Activated T-helper 1 cell treated with anti-CD3 and anti-CD28 coated beads, Interleukin-12 subunit alpha, Interleukin-12 subunit beta, Interleukin-2, Interleukin-4 antibody, amounts not matched to agents 30 ng/mL and 10 ng/mL and 1 ng/mL, durations not matched to agents 14 hours and 24 hours and 36 hours (primary cell): ENCODE results near the gene DSC1. TPM values are rescaled to one million over a fixed set of nuclear protein-coding genes. Genes with fewer than 3 reads are reported as not detected.

Experiments
- DNase-seq: peaks from one replicate; pipeline ENCODE4 v3.0.0; 2021; ENCODE audit warnings: low spot score
- H3K27ac Mint-ChIP-seq: one replicate; pipeline ENCODE4 v1.8.0; 2021; ENCODE audit warnings: mild to moderate bottlenecking, mixed read lengths
- H3K27me3 Mint-ChIP-seq: one replicate; pipeline ENCODE4 v1.8.0; 2022; ENCODE audit warnings: mild to moderate bottlenecking, moderate library complexity, mixed read lengths; ENCODE audit not compliant: insufficient read depth
- H3K36me3 Mint-ChIP-seq: one replicate; pipeline ENCODE4 v1.8.0; 2021; ENCODE audit warnings: low read depth, mixed read lengths
- H3K4me1 Mint-ChIP-seq: one replicate; pipeline ENCODE4 v1.8.0; 2021; ENCODE audit warnings: low read depth, mixed read lengths
- H3K4me3 Mint-ChIP-seq: one replicate; pipeline ENCODE4 v1.8.0; 2021; ENCODE audit warnings: mild to moderate bottlenecking, moderate library complexity, mixed read lengths
- H3K9me3 Mint-ChIP-seq: one replicate; pipeline ENCODE4 v1.8.0; 2021; ENCODE audit warnings: mixed read lengths
- intact Hi-C: fragments of 100-400 bp; cut with micrococcal nuclease; formaldehyde crosslinking; loops from one replicate; pipeline ENCODE4 v1.15.1; 2024
- total RNA-seq: library from RNA; stranded (reverse); gene quantifications from 2 replicates; pipeline ENCODE4 v1.2.3, GENCODE V29; 2022

The DSC1 gene
- total RNA-seq, 1 donor from 2014 or later: not detected

DNA sequence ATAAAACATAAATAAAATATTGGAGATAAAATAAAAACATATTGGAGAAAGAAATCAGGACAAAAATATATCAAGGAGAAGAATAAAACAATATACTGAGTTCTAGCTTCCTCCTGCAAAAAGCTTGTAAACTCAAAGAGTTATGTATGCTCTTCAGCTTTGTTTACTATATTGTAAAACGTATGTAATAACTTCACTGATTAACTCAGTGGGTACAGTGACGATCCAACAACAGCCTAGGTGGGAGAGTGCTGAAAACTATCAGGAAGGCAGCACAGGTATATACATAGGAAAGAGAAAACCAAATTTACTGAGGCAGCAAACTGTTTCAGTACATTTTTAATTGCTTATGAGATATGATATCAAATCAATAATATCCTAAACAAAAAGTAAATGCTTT, 68.8 kb downstream of the DSC1 start:
- intact Hi-C loops: no loop called here
- no peaks in the 10 kb centered on the region for H3K9me3 Mint-ChIP-seq
- H3K27ac Mint-ChIP-seq: no peak overlapping the region
- no peaks in the 10 kb centered on the region for H3K4me1 Mint-ChIP-seq
- H3K36me3 Mint-ChIP-seq: no peaks in the 10 kb centered on the region
- no peak for DNase-seq
- H3K4me3 Mint-ChIP-seq: no peak overlapping the region
- H3K27me3 Mint-ChIP-seq: peaks cover 2% of the 10 kb centered on the region

DNA sequence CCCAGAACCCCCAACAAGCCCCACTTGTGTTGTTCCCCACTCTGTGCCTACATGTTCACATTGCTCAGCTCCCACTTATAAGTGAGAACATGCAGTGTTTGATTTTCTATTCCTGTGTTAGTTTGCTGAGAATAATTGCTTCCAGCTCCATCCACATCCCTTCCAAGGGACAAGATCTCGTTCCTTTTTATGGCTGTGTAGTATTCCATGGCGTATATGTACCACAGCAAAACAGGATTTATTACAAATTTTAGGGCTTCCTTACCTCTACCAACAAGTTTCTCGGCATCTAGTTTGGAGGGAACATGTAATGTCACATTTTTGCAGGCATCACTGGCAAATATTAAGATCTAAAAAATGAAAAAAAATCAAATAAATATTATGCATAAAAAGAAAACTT, 69.4 kb downstream of the DSC1 start:
- Mint-ChIP-seq H3K36me3 (no peaks in the 10 kb centered on the region), H3K27ac (no peak overlapping the region), H3K9me3 (no peaks in the 10 kb centered on the region), H3K4me1 (no peaks in the 10 kb centered on the region), H3K27me3 (no peaks in the 10 kb centered on the region), H3K4me3 (no peak overlapping the region)
- intact Hi-C loops: no loop called here
- DNase-seq: no peak

DNA sequence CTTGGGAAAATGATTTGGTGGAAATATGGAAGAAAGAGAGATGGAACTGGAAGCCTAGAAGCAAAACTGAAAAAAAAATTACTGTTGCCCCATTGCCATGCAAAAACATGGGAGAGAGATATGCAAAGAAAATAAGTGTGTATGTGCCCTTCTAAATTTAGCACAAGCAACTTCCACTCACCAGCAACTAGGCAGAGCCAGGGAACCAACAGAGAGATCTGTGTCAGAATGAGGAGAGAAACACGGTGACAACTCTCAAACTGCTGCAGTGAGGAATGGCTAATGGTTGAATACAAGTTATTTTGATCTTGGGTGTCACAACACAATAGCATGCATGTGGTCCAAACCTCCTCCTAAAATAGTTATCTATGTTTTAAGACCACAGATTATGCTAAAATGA, 71.3 kb downstream of the DSC1 start:
- Mint-ChIP-seq H3K27ac (no peak overlapping the region), H3K4me1 (no peaks in the 10 kb centered on the region), H3K36me3 (no peaks in the 10 kb centered on the region), H3K9me3 (no peaks in the 10 kb centered on the region), H3K27me3 (no peaks in the 10 kb centered on the region), H3K4me3 (no peak overlapping the region)
- DNase-seq: no peak
- intact Hi-C loops: no loop called here

DNA sequence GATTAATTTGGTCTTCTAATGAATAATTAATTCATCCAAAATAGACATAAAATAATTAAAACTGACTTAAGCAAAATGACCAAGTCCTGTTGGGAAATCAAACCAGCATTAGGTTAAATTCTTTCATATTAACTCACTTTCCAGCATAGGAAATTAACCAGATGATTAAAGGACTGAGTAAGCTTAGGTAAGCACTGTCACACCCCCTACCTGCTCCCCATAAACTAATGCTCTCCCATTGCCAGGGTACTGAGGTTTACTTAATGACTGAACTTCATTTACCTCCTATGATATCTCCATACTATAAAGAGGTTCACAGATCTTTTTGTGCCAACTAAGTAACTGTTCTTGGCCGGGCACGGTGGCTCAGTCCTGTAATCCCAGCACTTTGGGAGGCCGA, 74.1 kb downstream of the DSC1 start:
- DNase-seq: no peak
- Mint-ChIP-seq H3K4me3 (no peak overlapping the region), H3K27me3 (no peaks in the 10 kb centered on the region), H3K27ac (no peak overlapping the region), H3K9me3 (no peaks in the 10 kb centered on the region), H3K36me3 (no peaks in the 10 kb centered on the region), H3K4me1 (no peaks in the 10 kb centered on the region)
- intact Hi-C loops: no loop called here

DNA sequence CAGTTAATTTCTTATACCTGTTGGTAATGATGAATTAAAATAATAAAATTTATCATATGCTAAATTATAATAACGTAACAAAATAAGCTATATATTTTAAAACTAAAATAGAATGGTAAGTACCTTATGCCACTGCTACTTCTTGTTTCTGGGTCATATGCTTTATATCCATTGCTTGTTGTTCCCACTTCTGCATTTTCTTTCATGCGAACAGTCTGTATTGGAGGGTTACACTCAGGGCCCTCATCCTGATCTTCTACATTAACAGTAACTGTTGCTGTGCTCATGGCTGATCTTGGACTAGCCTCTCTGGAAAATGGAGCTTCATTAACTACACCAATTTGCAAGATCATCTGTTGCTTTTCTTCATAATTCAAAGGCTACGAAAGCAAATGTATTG, 82.7 kb downstream of the DSC1 start:
- intact Hi-C loops: no loop called here
- no peak overlapping the region for H3K4me3 Mint-ChIP-seq
- no peaks in the 10 kb centered on the region for H3K36me3 Mint-ChIP-seq
- no peak for DNase-seq
- H3K4me1 Mint-ChIP-seq: no peaks in the 10 kb centered on the region
- no peaks in the 10 kb centered on the region for H3K27me3 Mint-ChIP-seq
- H3K27ac Mint-ChIP-seq: no peak overlapping the region
- H3K9me3 Mint-ChIP-seq: peaks cover 6% of the 10 kb centered on the region

Other genes with a start within 250 kb of the DSC1 start
- gene DSC3, start 120.1 kb downstream of the DSC1 start, total RNA-seq: not detected in 2 replicates
- gene DSC2, start 60.4 kb downstream of the DSC1 start, total RNA-seq: not detected in 2 replicates
- not detected in 2 replicates for gene DSG1, start 155.3 kb upstream of the DSC1 start, total RNA-seq
- gene DSG4, start 213.9 kb upstream of the DSC1 start, total RNA-seq: not detected in 2 replicates